Left lobe of liver (tissue), 2 donors: ENCODE measurements around the gene MAD1L1. TPM values are rescaled to one million over a fixed set of nuclear protein-coding genes. Genes with fewer than 3 reads are reported as not detected.
A peak's percentile ranks its signal among the peaks of the same experiment; 100 is the strongest.

ENCODE experiments used
- ATAC-seq: fragments of 200-7000 bp; cut with Tn5 transposase; one replicate; pipeline ENCODE4 v1.9.1; 2020; ENCODE audit warnings: mild to moderate bottlenecking, moderate library complexity
- DNase-seq: peaks from one replicate; pipeline ENCODE4 v3.0.0-alpha.2; 2020; ENCODE audit warnings: low spot score
- total RNA-seq: library from RNA; stranded (reverse); gene quantifications from one replicate; pipeline ENCODE4 v1.2.1, GENCODE V29; 2021
- donor health status: DM: no; HTN: no; CAD: no; lungs with moderate emphysema.
- donor health status: DM: no; HTN: yes; CAD: no.

The MAD1L1 gene
- total RNA-seq, 1 donor from 2014 or later: 24.9 TPM

DNA sequence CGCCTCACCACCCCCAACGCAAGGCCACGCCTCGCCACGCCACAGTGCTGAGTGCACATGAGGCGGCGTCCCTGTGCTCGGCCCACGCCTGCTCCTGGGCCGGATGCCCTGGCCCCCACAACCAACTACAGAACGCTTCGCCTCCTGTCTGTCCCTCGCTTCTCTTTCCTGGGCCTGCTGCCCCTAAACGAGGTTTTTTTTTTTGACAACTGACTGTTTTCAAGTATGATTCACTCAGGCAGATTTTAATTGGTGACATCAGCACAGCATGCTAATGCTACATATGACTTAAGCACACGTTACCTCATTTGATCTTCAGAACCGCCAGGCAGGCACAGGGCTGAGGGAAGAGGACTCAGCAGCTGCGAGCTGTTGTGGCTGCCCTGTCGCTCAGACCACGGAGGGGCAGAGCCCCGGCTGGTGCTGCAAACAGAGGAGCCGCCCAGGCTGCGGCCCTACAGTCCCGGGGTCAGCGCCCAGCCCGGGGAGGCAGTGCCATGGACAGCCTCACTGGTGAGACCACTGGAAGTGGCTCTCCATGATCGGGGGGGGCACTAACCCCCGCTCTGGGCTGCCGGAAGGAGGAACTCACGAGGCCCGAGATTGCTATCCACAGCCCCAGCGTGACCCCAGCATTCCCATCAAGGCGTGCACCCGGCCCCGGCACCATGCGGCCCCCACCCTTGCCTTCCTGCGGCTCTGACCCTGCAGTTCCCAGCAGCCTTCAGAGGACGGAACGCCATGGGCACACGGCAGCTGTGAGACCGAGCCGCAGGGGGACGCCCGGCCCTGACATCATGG lies 212.8 kb downstream of the MAD1L1 start:
- DNase-seq (no peak), ATAC-seq (peak; percentile 59)

- ATAC-seq (no peak), DNase-seq (no peak)
Measured at GRCh38 chr7:2019461-2019710, 213.4 kb downstream of the MAD1L1 start.

DNA sequence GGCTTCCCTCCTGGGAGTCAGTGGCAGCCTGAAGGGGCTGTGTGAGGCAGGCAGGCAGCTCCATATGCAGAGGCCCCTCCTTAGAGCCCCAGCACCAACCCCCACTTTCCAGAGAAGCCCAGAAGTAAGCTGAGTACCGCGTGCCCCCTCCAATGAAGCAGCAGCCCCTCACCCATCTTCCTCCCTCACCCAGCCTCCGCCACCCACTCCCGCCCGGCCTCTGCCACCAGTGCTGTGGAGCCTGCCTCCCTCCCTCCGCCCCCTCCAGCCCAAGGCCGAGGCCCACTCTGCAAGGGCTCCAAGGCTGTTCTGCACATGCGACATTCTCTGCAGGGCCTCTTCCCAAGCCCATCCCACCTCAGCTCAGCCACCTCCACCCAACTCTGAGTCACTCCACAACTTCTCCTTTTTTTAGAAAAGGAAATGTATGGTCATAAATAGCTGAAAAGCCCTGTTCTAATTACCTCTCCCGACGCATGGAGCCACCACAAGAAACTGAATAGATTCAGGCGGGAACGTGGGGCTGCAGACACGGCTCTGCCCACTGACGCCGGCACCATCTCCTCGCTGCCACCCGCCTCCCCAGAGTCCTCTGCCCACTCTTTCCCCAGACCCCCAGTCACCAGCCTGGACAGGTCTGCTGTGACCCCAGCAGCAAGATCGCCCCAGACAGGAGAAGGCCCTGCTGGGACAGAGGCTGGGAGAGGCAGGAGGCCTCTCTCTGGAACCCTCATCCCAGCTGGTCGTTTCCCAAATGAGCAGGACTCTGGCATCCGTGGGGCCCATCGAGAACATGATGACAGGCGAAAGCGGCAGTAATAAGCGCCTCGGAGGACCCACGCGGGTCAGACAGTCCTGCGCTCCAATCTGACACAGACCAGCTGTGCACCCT lies 213.9 kb downstream of the MAD1L1 start:
- peak; percentile 44 for ATAC-seq
- no peak for DNase-seq

DNA sequence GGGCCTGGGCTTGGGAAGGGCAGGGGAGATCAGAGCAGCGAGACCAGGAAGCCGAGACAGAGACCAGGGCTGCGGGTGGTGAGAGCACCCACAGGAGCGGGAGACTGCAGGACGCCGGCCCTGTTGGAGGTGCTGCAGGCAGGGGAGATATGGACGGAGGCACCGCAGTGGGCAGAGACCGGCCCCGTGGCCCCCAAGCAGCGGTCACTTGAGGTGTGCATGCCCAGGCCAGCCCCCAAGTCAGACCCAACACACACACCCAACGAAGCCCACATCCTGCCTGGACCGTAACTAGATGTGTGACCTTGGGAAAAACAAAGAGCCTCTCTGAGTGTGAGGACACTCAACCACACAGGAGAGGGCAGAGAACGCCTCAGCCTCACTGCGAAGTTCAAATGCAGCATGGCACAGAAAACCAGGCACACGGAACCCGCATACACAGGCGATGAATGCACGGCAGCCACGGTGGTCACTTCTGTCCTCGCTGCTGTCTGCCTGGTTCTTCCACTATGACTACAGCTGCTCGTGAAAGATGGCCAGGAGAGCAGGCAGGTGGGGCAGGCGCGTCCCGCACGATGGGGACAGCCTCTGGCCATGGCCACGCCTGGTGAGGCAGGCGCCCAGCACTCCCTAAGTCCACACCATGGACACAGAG lies 214.7 kb downstream of the MAD1L1 start:
- ATAC-seq: no peak
- no peak for DNase-seq

DNA sequence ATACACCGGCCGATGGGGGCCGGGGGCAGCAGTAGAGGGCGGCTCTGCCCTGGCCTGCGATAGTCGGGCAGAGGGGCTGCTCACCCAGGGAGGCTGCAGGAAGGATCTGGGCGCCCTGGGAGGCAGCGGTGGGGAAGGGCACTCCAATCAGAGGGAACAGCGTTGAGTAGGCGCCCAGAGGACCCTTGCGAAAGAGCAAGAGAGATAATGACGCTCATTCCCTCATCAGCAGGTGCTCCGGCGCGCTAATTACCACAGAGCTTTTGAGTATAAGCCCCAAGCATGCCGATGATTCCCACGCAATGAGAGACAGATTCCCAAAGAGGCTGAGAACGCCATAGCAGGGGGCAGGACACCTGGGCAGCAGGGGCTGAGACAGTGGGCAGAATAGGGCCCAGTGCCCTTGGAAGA lies 215.3 kb downstream of the MAD1L1 start:
- ATAC-seq (no peak), DNase-seq (no peak)

DNA sequence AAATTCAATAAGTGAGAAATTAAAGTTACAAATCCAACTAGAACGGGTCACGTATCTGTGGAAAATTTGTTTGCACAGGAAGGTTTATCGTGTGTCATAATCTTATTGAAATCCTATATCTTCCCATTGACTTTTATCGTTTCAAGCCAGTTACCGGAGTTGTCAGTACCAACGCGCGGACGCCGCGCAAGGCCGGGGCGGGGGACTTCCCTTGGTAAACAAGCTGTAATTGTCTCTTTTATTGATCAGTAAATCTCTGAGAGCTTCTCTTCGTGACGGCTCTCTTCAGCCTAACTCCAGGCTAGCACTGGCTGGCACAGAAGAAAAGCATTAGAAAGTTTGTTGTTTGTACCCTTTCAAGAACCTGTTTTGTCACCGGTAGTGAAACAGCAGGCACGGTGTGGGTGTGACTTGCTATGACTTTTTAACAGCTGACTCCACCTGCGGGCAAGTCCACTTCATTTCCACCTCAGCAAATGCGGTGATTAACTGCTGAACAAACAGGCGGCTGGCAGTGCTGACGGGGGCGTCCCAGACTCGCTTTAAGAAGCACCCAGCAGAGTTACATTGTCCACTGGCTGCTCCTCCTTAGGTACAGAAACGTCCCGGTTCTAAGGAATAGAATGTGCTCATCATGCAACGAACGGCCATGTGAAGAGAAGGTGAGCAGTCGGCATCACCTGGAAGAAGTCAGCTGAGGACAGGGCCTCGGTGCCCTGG lies 215.8 kb downstream of the MAD1L1 start:
- ATAC-seq (no peak), DNase-seq (no peak)

GRCh38 chr7:2016021-2016631 lies 216.6 kb downstream of the MAD1L1 start:
- DNase-seq (no peak), ATAC-seq (no peak)

DNA sequence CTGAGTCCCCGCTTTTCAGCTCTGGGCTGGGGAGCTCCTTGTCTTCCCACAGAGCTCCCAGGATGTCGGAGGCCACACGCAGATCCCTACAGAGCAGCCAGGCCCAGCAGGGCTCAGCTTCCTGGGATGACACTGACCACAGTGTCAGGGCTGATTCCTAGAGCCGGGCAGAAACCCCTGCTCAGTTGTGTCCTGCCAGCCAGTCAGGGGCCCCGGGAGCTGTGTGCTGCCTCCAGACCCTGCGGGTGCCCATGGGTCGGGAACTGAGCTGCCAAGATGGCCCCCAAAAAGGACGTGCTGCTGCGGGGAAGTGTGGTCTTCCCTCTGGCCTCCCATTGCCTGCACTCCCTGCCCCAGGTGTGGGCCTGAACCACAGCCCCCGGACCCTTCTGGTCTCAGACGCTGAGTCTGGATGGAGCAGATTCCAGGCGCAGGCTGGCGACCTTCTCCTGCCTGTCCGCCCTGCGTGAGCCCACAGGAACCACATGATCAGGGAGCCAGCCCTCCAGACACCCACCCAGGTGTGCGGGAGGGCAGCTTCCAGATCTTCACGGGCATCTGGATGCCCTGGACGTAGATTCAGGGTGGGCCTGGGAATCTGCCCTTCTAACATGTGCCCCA lies 217.4 kb downstream of the MAD1L1 start:
- DNase-seq: no peak
- ATAC-seq: no peak

DNA sequence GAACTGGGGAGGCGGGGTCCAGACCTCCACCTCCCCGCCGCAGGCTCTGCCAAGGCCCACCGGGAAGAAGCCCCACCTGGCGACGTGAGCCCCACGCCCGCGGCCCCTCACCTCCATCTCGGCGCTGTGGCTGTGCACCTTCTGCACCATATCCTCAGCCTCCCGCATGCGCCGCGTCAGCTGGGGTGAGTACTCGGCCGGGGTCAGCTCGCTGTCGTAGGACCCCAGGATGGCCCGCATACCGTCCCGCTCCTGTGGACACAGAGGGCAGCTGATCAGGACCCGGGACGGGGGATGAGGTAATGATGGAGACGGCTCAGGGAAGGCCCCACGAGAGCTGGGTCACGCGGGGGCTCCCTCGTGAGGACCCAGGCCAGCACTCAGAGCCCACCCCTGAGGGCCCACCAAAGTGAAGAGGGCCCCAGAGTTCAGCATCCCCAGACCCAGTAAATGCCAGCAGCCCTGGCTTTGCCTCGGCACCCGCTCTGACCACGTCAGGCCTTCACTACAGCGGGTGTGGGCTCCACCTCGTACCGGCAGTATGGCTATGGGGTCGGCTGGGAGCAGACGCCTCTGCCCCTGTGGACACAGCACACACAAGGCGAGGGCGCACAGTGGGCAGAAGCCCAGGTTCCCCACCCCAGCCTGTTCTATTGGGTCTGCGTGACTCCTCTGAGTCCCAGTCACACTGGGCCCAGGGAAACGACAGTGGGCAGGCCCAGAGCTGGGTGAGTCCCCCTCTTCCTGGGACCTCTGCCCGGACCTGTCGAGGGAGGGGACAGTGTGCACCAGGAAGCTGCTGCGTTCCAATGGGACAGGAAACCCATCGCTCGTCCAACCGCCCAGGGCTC lies 218.1 kb downstream of the MAD1L1 start:
- ATAC-seq: no peak
- no peak for DNase-seq

DNA sequence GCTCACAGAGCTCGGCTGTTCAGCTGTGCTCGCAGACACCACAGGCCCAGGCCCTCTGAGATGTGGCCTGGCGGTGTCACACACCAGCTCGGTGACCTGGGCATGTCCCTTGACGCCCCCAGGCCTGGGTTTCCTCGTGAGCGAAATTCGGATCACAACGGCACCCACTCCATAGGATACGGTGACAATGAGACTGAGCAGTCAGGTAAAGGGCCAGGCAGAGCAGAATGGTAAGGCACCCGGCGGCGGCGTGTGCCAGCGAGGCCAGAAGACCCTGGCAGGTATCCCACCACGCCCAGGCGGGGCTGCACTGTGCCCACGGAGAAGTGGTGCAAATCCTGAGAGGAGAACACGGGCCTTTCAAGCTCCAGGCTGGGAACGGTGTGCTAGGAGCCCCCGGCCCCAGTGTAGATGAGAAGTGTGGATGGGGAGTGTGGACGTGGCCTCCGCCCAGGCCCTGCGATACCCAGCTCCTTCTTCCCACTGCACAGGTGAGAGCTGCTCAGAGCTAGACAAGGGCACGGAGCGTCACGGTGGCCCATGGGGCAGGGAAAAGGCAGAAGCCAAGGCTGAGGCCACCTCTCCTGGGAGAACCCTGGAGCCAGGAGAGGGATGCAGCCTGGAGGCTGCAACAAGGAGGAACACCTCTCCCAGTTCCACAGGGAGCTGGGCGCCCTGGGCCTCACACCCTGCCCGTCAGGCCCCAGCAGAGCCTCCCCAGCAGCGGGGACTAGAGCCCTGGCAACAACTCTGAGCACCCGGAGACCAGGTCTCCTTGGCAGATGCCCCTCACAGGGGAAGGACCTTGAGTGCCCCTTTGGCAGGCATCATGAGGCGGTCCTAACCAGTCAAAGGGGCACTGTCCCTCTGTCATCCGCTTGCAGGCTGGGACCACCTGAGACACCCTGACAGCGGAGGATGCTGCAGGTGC lies 219.1 kb downstream of the MAD1L1 start:
- DNase-seq (no peak), ATAC-seq (no peak)

GRCh38 chr7:2012981-2013380 lies 219.8 kb downstream of the MAD1L1 start:
- ATAC-seq (peak; percentile 63), DNase-seq (no peak)

DNA sequence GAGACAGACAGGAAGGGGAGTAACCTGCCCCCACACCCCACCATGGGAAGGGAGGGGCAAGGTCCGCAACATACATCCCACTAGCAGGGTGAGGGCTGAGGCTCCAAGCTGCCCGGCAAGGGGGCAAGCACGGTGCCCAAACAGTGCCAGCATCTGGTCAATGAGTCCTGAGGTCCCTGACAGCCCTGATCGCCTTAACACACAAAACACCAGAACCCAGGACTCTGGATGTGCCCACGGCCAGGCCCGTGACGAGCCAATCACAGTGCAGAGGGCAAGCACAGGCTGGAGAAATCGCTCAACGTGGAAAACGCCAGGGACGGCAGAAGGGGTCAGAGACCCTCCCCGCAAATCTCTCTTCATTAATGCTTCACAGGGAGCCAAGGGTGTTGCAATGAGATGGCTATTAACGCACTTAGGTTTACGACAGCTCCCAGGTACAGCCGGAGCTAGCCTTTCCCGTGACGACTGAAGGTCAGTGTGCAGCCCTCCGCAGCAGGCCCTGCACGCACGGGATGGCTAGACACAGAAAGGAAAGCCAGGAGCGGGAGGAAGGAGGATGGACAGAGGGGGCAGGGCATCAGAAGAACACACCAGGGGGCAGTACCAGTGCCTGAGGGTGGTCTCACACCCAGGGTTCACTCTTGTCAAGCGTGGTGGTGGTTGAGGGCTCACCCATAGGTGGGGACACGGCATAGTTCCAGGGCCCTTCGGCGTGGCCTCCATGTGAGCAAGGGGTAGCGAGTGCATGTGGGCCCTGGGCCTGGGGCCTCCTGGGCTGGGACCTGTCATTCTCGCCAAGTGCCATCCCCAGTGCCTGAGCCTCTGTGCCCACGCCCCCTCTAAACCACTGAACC lies 220.5 kb downstream of the MAD1L1 start:
- ATAC-seq (no peak), DNase-seq (no peak)

GRCh38 chr7:2011266-2012043 lies 221.3 kb downstream of the MAD1L1 start:
- no peak for DNase-seq

GRCh38 chr7:2010551-2011265 lies 222.0 kb downstream of the MAD1L1 start:
- ATAC-seq: no peak
- DNase-seq: no peak

More at GRCh38 chr7:2011266-2012043, 221.3 kb downstream of the MAD1L1 start:
- no peak for ATAC-seq

DNA sequence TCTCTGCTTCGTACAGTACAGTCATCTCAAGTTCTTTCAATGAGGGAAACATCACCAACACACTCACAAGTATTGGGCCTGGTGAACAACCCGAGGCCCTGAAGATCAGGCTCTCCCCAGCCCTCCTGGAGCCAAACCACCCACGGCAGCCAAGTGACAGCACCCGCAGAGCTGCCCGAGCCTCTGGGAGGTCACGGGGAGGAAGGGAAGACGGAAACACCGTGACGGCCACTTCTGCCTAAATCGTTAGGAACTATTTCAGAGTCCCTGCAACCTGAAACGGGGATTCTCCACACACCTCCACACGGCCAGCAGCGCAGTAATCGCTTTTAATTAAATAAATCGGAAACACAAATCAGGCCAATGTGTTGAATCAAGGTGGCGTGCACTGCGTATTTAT lies 222.6 kb downstream of the MAD1L1 start:
- ATAC-seq (no peak), DNase-seq (no peak)

- ATAC-seq: no peak
- no peak for DNase-seq
Measured at GRCh38 chr7:2009541-2010001, 223.2 kb downstream of the MAD1L1 start.
